Glomerular visceral epithelial cell (primary cell): ENCODE results near the gene MAP2K5.

Experiments
- DNase-seq: peaks from one replicate; pipeline ENCODE4 v3.0.0-alpha.2; 2016; ENCODE audit errors: extremely low spot score

The MAP2K5 gene

GRCh38 chr15:67559576-67559975, 17.1 kb downstream of the MAP2K5 start:
- DNase-seq: no peak

- no peak for DNase-seq
Observed at GRCh38 chr15:67560320-67560719, 17.8 kb downstream of the MAP2K5 start.

- DNase-seq: no peak
Observed at GRCh38 chr15:67563092-67563491, 20.6 kb downstream of the MAP2K5 start.

GRCh38 chr15:67564021-67564967, 21.8 kb downstream of the MAP2K5 start:
- no peak for DNase-seq

- DNase-seq: no peak
Observed at GRCh38 chr15:67564968-67565345, 22.5 kb downstream of the MAP2K5 start.

- DNase-seq: no peak
Observed at GRCh38 chr15:67569668-67570067, 27.2 kb downstream of the MAP2K5 start.

GRCh38 chr15:67570875-67571647, 28.6 kb downstream of the MAP2K5 start:
- DNase-seq: no peak

- no peak for DNase-seq
Observed at GRCh38 chr15:67571648-67572415, 29.3 kb downstream of the MAP2K5 start.

- no peak for DNase-seq
Observed at GRCh38 chr15:67573194-67573593, 30.7 kb downstream of the MAP2K5 start.

- DNase-seq: no peak
Observed at GRCh38 chr15:67575039-67575502, 32.6 kb downstream of the MAP2K5 start.

GRCh38 chr15:67578020-67578600, 35.6 kb downstream of the MAP2K5 start:
- DNase-seq: no peak

- no peak for DNase-seq
Observed at GRCh38 chr15:67579164-67579563, 36.7 kb downstream of the MAP2K5 start.

- DNase-seq: no peak
Observed at GRCh38 chr15:67579967-67580366, 37.5 kb downstream of the MAP2K5 start.

- no peak for DNase-seq
Observed at GRCh38 chr15:67584157-67584556, 41.7 kb downstream of the MAP2K5 start.

- no peak for DNase-seq
Observed at GRCh38 chr15:67585681-67586080, 43.2 kb downstream of the MAP2K5 start.

- no peak for DNase-seq
Observed at GRCh38 chr15:67587331-67587730, 44.8 kb downstream of the MAP2K5 start.

- DNase-seq: no peak
Observed at GRCh38 chr15:67587754-67588153, 45.3 kb downstream of the MAP2K5 start.

- no peak for DNase-seq
Observed at GRCh38 chr15:67590191-67590590, 47.7 kb downstream of the MAP2K5 start.

- DNase-seq: no peak
Observed at GRCh38 chr15:67592245-67592644, 49.7 kb downstream of the MAP2K5 start.

GRCh38 chr15:67593562-67593961, 51.1 kb downstream of the MAP2K5 start:
- no peak for DNase-seq

GRCh38 chr15:67594770-67595169, 52.3 kb downstream of the MAP2K5 start:
- no peak for DNase-seq

- DNase-seq: no peak
Observed at GRCh38 chr15:67595572-67595971, 53.1 kb downstream of the MAP2K5 start.
